Measurements from ENCODE around the gene CCNC. TPM values are rescaled to one million over a fixed set of nuclear protein-coding genes. Genes with fewer than 3 reads are reported as not detected.
"Not testable (repeated sequence)": the region's sequence is repeated elsewhere in the genome, so short reads cannot be mapped to it uniquely, and the experiment has no call there.

Gene CCNC
- total RNA-seq, 1 experiment from 2014 or later, result 93.1 TPM

DNA sequence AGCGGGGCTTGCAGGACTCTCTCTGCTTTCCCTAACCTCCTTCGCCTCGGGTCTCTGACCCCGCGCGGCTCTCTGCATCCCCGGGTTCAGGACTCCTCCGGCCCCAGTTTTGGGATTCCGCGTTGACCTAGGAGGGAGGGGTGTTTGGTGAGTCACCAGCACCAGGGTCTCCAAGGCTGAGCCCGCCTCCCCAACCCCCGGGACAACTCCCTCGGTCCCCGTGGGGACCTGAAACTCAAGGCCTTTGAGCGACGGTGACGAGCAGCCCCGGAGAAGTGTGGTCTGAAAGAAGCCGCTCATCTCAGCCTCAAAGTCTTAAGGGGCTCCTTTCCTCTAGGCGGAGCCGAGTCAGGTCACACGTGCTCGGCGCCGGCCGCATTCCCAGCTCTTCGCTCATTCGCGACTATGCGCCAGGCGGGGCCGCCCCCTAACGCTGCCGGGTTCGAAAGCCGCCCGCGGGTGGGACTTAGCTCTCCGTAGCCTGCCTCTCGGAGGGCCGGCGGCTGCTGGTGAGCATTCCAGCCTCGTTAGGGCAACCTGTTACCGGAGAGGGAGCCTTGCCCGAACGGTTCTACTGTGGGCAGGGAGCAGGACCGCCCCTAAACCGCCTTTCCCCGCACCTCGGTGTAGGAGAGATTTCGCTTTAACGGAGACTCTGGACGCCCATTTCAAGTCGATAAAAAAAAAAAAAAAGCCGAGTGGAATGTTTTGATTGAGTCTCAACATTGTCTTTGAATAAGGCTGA lies 35.1 kb upstream of the CCNC start:
- DNase-seq (ENCODE audit: low spot score), result no peak

DNA sequence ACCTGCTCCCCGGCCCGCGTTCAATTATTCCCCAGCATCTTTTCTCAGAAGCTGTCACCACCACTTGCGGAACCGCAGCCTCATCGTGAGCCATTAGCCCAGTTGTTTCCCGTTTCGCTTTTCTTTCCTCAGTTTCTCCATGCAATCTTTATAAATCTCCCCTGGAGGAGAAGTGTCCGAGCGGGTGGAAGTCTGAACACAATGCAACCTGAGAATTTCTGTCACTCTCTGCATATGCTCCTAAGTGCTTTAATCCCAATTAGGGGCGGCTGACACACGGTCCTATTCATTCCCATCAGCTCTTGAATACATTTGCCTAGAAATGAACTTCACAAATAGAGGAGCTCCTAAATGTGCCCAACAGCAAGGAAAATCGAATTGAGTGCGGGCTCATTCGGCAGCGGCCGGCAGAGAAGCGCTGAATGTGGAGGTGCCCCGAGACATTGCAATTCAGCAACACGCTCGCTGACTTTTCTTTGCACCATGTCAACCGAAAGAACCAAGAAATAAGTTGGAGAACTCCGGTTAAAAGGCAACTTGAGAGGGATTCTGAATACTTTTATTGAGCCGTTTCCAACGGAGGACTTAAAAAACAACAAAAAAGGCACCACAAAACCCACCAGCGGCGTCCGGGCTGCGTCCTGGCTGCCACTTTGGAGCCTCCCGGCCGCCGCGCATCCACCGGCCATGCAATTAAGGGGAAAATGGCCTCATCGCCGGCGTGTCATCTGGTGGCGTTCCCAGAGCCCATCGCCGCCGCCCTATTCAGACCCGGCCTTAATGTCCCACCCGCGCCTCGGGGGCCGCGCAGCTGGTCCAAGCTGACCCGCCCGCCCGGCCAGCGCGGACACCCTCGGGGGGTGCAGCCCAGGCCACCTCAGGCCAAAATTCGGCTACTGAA lies 34.3 kb upstream of the CCNC start:
- no peak for DNase-seq (ENCODE audit: low spot score)

DNA sequence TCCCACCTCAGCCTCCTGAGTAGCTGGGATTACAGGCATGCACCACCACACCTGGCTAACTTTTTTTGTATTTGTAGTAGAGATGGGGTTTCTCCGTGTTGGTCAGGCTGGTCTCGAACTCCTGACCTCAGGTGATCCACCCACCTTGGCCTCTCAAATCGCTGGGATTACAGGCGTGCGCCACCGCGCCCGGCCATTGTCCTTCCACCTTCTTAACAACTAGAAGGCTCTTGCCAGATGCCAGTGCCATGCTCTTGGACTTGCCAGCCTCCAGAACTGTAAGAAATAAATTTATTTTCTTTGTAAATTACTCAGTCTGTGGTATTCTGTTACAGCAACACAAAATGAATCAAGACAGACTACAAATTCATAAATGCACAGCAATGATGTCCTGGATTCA lies 26.2 kb upstream of the CCNC start:
- DNase-seq (ENCODE audit: low spot score), result not testable (repeated sequence)

DNA sequence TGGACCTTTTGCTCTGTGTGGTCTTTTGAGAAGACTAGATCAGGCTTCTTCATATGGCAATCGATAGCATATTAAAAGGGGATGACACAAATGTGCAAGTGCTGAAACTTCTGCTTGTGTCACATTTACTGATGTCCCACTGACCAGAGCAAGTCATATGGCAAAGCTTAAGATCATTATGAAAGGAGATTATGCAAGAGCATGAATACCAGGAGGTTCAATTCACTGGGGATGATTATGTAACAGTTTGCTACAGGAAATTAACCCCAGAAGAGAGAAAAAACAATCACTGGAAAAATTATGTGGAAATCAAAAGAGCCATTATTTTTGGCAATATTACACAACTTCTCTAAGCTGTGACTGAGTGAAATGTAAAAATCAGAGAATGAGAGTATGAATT lies 24.4 kb upstream of the CCNC start:
- no peak for DNase-seq (ENCODE audit: low spot score)

DNA sequence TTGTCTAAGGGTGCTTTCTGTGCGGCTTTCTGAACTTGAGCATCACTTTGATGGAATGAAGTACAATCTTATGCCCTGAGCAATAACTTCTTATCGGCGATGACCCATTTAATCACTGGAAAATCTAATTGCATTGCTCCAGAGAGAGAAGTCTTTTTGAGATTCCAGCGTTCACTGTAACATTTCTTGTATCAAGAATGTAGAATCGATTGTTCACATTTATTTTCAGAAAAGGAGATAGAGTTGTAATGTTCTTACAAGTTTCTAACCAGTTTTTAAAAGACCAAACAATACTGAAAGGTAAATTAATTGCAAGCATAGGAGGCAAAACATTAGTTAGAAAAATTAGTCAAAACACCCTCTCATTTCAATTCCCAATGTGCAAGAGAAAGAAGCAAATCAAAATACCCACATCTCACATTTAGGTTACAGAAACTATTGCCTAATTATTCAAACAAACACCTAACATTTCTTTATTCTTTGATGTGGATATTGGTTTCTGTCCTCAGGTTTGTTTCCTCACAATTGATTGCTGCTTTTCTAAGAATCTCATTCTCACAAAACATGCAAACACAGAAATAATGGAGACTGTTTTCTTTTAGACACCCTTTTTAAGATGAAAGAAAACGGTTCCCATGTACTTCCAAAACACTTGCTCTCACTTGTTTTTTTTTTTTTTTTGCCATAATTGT lies 23.4 kb upstream of the CCNC start:
- no peak for DNase-seq (ENCODE audit: low spot score)

DNA sequence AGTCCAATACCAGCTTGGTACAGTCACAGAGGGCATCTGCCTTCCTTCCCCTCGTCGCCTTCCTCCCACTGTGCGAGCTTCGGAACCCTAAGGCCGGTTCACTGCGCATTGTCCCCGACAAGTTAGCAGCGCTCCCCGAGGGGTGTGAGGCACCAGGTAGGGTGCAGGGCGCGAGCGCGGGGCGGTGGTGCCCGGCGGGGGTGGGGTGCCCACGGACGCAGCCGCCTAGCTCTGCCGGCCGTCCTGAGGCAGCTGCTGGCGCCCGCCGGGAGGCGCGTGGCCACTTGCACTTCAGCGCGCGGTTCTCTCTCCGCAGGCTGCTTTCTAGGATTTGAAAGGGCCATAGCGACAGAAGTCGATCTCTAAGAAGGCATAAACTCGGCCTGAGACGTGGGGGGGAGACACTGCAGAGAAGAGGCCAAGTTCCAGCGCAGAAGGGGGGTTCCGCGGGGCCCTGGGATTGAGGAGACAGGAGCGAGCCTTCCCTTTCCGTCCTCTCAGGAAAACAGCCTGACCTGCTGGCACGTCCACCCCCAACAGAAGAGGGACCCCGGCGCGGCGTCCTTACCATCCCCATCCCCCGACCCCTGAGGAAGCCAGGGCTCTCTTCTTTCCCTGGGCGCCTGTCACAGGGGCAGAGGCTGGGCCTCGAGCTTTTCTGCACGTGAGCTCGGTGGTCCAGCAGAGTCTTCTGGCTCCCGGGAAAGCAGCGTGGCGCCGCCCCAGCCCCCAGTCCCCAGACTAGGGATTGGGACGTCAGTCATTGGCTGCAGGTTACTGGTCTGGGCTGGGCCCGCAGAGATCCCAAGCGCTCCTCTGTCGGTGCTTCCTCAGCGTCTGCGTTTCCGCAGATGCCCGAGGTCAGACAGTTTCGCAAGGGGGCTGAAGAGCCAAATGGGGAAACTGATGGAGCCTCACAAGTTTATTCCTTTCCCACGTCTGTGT lies 22.5 kb upstream of the CCNC start:
- no peak for DNase-seq (ENCODE audit: low spot score)

DNA sequence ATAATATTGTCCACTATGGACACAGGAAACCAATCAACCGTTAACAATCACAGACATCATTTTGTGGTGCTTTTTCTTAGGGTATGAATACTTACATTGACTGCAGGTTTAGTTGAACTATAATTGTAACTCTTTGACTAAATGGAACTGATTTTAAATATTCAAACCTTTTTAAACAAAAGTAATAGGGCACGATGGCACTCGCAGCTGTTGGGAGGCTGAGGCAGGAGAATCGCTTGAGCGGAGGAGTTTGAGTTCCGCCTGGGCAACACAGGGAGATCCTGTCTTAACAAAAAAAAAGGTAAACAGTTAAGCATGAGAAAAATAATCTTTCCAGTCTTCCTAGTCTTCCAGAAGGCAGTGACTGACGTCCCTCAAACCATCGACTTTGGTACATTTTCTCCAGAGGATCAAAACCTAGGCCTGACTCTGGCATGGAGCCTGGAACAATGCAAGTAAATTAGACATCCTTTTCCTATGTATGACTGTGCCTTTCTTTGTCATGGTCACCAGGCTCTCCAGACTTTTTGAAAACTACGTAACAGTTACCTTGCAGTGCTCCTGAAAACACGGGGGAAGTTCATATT lies 21.5 kb upstream of the CCNC start:
- DNase-seq (ENCODE audit: low spot score), result no peak

DNA sequence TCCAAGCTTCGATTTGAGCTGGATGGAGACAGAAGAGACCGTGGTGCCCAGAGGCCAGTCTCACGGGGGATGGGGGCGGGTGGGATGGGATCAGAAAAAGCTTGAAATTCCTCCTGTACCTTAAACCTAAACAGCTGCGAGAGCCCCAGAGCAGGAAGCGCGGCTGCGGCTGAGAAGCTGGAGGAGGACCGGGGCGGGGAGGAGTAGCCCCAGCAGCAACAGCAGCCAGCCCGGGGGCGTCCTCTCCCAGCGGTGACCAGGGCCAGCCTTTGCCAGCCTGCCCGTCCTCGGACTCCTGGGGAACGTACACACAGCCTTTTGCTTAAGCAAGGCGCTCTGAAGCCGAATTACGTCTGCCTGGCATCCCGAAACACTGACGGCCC lies 20.8 kb upstream of the CCNC start:
- no peak for DNase-seq (ENCODE audit: low spot score)

DNA sequence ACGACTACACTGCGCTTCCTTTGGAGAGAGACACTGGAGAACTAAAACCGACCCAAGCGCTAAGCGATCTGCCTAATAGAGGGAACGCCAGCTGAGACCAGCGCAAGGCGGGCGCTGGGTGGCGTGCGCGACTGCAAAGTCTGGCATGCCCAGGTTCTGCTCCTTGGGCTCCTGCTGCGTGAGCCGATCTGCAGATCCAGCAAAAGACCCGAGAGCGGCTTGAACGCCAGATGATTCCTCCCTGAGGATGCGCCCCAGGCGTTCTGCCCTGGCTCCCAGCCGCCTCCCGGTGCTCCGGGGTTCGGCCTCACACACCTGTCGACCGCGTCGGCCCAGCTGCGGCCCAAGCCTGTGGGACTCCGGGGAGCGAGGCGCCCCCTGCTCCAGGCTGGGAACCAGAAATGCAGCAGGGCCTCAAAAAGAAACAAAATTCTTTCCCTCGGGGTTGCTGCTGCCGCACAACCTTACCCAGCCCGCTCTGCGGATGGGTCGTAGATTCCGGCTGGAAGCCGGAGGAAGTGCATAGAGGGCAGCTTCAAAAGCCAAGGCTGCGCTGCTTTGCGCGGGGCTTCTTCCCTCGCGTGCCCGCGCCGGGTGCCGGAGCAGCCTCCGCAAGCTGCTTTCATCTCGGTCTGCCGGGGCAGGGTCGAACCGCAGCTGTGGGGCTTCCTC lies 20.3 kb upstream of the CCNC start:
- peak; percentile 30 for DNase-seq (ENCODE audit: low spot score)

DNA sequence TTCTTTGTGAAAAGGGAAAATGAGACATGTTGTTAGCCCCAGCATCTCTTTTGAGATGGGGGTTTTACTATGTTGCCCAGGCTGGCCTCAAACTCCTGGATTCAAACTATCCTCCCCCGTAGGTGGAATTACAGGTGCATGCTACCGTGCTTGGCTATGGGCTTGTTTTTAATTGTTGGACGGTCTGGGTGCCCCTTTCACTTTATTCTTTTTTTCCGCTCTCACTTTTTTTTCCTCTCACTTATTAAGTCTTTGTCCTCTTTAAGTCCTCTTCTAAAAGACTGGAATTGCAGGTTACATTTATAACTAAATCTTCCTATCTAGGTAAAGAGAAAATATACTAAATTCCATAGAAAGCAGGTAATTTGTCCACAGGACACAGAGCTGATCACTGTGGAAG lies 19.3 kb upstream of the CCNC start:
- DNase-seq (ENCODE audit: low spot score), result no peak

DNA sequence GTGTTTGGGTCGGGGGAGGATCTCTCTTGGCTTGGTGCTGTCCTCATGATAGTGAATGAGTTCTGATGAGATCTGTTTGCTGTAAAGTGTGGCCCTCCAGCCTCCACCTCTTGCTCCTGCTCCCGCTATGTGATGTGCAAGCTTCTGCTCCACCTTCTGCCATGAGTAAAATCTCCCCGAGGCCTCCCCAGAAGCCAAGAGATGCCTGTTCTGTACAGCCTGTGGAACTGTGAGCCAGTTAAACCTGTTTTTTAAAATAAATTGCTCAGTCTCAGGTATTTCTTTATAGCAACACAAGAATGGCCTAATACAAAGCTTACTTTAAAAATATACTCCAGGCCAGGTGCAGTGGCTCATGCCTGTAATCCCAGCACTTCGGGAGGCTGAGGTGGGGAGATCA lies 11.3 kb upstream of the CCNC start:
- DNase-seq (ENCODE audit: low spot score), result no peak

DNA sequence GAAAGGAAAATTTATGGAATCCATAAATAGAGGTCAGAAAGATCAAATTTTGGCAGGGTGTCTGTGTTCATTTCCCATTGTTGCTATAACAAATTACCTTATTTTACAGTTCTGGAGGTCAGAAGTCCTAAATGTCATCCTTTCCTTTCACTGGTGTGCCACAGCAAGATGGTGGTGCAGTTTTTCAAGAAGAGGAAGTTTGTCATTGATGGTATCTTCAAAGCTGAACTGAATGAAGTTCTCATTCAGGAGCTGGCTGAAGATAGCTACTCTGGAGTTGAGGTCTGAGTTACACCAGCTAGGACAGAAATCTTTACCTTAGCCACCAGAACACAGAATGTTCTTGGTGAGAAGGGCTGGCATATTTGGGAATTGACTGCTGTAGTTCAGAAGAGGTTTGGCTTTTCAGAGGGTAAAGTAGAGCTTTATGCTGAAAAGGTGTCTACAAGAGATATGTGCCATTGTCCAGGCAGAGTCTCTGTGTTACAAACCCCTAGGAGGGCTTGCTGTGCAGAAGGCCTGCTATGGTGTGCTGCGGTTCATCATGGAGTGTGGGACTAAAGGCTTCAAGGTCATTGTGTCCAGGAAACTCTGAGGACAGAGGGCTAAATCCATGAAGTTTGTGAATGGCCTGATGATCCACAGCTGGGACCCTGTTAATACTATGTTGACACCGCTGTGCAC lies 7.2 kb upstream of the CCNC start:
- DNase-seq (ENCODE audit: low spot score), result no peak

DNA sequence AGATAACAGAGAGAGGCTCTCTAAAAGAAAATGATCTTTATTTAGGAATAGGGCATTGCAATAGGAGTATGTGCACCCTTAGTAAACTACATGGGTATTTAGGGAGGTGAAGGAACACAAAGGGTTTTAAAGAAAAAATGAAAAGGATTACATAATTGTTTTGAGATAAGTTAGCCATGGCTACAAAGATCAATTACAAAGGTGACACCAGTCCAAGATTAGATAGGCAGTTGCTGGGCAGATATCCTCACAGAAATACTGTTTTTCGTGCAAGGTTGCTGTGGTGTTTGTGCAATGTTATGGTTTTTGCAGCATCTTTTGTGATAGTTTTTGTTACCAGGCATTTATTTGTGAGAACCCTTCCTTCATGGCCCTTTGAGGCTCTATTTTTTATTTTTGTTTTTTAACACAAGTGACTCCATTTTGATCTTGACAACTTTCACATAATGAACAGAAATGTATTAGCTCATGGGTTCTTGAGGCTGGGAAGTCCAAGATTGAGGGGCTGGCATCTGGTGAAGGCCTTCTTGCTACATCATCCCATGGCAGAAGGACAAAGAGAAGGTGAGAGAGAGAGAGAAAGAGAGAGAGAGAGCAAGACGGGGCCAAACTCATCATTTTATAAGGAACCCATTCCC lies 5.6 kb upstream of the CCNC start:
- no peak for DNase-seq (ENCODE audit: low spot score)

DNA sequence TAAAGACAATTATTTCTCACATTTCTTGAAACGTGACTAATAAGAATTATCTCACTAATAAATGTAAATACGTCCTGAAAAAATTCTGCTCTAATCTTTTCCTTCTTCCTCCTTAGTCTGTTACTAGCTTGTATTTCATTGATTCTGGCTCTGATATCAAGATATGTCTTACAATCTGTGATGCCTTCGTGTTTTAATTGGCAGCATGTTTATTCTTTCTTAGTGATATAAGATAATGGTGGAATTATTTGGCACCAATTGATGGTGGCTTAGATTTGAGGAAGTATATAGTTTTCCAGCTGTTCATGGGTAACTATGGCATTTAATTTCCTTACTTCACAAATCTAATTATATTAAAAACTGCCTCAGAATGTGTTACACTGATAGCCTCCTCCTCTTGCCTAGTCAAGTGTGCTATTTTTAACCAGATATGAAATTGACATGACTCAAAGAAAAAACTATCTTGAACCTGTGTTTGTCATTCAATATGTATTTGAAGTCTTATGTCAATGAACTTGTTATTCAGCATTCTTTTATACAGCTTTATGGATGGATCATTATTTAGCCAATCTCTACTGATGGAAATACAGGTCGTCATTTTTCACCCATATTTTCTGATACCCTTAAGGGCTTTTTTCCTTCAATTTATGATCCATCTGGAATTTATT lies 5.3 kb downstream of the CCNC start:
- no peak for DNase-seq (ENCODE audit: low spot score)

DNA sequence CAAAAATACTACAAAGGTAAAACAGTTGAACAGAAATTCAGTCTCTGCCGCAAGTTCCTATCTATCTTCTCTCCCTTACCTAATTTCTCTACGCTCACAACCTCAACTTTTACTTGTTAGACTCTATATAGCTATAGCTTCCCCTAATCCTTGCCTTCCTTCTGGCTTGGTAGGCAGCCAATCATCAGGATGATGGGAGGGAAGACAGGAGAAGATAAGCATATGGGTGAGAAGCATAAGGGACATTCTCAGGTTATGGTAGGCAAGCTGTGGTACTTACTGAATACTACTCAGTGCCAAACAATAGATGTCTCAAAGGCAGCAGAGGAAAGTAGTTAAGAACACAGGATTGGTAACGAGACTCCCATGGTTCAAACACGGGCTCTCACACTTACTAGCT lies 7.8 kb downstream of the CCNC start:
- no peak for DNase-seq (ENCODE audit: low spot score)

DNA sequence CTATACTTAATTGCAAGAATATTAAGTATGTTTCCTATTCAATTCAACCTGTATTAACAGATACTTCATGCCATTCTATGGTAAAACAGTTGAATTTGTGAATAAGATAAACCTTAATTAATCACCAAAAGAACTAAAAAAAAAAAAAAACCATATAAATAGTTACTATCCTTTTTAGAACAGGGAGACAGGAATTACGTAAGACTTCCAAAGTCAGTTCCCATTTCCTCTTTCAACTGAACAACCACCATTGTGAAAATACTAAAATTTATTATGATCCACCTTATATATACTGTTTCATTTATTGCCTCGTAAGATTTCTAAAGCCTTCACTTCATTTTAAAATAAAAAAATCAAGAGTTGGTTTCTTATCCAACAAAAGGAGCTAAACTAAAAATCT lies 9.4 kb downstream of the CCNC start:
- no peak for DNase-seq (ENCODE audit: low spot score)

DNA sequence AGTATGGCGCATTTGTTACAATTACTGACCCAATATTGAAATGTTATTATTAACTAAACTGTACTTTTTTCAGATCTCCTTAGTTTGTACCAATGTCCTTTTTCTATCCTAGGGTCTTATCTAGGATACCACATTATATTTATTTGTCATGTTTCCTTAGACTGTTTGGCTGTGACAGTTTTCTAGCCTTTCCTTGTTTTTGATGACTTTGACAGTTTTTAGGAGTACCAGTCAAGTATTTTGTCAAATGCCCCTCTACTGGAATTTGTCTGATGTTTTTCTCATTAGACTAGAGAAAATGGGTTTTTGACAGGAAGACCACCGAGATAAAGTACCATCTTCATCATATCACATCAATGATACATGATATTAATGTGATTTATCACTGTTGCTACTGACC lies 14.6 kb downstream of the CCNC start:
- DNase-seq (ENCODE audit: low spot score), result no peak

DNA sequence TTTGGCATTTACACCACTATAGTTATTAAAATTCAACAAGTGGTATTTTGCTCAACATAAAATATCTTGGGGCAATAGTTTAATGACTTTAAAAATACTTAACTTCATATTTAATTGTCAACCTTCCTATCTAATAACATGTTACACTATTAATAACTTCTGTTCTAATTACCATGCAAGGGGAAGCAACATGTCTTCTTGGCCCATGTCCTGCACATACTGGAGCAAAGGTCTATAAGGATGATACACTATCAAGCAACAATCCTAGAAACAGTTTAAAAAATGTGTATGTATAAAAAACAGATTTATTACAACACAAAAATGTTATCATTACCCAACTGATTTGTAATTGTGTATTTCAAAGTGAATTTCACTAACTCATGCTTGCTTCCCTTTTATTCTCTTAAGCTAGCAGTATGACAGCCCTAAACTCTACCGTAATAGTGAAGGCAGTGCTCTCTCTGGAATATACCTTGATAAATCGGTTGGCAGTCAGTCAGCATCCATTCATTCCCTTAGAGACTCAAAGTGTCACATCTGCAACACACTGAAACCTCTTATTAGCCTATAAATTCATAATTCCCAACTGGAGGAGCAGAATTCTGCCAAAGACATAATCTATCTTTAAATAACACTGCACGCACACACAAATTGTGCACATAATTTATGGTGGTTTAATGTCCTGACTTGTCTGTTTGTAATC lies 18.3 kb downstream of the CCNC start:
- DNase-seq (ENCODE audit: low spot score), result no peak

Measured in A172 (cell line).